Upper lobe of left lung (tissue), 6 donors: ENCODE results near the gene PLEKHG4B. TPM values are rescaled to one million over a fixed set of nuclear protein-coding genes. Genes with fewer than 3 reads are reported as not detected.

Experiments used
- ATAC-seq, 2 donors: fragments of 200-7000 bp; cut with Tn5 transposase; one replicate each; pipeline ENCODE4 v1.9.1; 2022; ENCODE audit warnings: mild to moderate bottlenecking in 2 of 2, moderate library complexity in 2 of 2; ENCODE audit not compliant: low FRiP score in 2 of 2
- DNase-seq, 2 donors: peaks; one replicate each; pipeline ENCODE4 v3.0.0-alpha.2; 2019 to 2020
- H3K27ac ChIP-seq, 4 donors: fragments of 200-600 bp; sonication (generic); one replicate each; pipeline ENCODE4 v1.5.1; 2016 to 2019
- H3K27me3 ChIP-seq, 4 donors: fragments of 200-600 bp; sonication (generic); one replicate each; pipeline ENCODE4 v1.5.1; 2017 to 2019
- H3K36me3 ChIP-seq, 4 donors: fragments of 200-600 bp; sonication (generic); one replicate each; pipeline ENCODE4 v1.5.1; 2016 to 2019
- H3K4me1 ChIP-seq, 4 donors: fragments of 200-600 bp; sonication (generic); one replicate each; pipeline ENCODE4 v1.5.1; 2018 to 2019
- H3K4me3 ChIP-seq, 4 donors: fragments of 200-600 bp; sonication (generic); one replicate each; pipeline ENCODE4 v1.5.1; 2017 to 2019; ENCODE audit warnings: mild to moderate bottlenecking in 2 of 4, moderate library complexity in 1 of 4
- H3K9me3 ChIP-seq, 4 donors: fragments of 200-600 bp; sonication (generic); one replicate each; pipeline ENCODE4 v1.5.1; 2018 to 2019
- EP300 ChIP-seq, 4 donors: sonication (generic); formaldehyde crosslinking; IDR thresholded peaks; one replicate each; pipeline ENCODE4 v1.5.1; 2017; ENCODE audit warnings: antibody characterized with exemption in 4 of 4, control low read depth in 2 of 4
- POLR2A ChIP-seq, 4 donors: fragments of 450-650 bp; IDR thresholded peaks; one replicate each; pipeline ENCODE4 v1.5.1; 2016 to 2017; ENCODE audit warnings: antibody characterized with exemption in 4 of 4, mild to moderate bottlenecking in 2 of 4
- POLR2AphosphoS5 ChIP-seq, 2 donors: sonication (generic); formaldehyde crosslinking; IDR thresholded peaks; one replicate each; pipeline ENCODE4 v1.5.1; 2017; ENCODE audit warnings: antibody characterized with exemption in 2 of 2
- WGBS, 2 donors: methylation state at CpG; one replicate each; pipeline ENCODE4 v1.1.5; 2017 to 2018; 5-methylcytosine and 5-hydroxymethylcytosine counted together
- total RNA-seq, 6 donors: library from RNA; depleted of rRNA in 4 of 6; stranded (reverse); fragments of >200 nt in 4 of 6; gene quantifications; one replicate each; pipeline versions ENCODE4 v1.1.0 to v1.2.1, GENCODE V29; 2016 to 2021
- TF ChIP-seq, protein P1 (sequence below), 6 experiments: fragments of 450-650 bp in 4 of 6; fragments of 200-600 bp in 2 of 6; sonication (generic) in 2 of 6; IDR thresholded peaks; one replicate each; pipeline ENCODE4 v1.5.1; 2016 to 2019; ENCODE audit warnings: antibody characterized with exemption in 6 of 6
- donor health status: DM: no; HTN: no; CAD: no; lungs with moderate emphysema.
- donor health status: DM: no; HTN: yes; CAD: no; lungs with severe emphysema.

Gene PLEKHG4B
- total RNA-seq, 6 donors from 2014 or later: 0.40 to 5.9 (median 2.9) TPM

GRCh38 chr5:160173-160510 is 68.2 kb downstream of the PLEKHG4B start:
- TF ChIP-seq, protein P1, sequence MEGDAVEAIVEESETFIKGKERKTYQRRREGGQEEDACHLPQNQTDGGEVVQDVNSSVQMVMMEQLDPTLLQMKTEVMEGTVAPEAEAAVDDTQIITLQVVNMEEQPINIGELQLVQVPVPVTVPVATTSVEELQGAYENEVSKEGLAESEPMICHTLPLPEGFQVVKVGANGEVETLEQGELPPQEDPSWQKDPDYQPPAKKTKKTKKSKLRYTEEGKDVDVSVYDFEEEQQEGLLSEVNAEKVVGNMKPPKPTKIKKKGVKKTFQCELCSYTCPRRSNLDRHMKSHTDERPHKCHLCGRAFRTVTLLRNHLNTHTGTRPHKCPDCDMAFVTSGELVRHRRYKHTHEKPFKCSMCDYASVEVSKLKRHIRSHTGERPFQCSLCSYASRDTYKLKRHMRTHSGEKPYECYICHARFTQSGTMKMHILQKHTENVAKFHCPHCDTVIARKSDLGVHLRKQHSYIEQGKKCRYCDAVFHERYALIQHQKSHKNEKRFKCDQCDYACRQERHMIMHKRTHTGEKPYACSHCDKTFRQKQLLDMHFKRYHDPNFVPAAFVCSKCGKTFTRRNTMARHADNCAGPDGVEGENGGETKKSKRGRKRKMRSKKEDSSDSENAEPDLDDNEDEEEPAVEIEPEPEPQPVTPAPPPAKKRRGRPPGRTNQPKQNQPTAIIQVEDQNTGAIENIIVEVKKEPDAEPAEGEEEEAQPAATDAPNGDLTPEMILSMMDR (IDR thresholded peaks at IDR 0.05): no peak
- no peak for TF ChIP-seq POLR2A (IDR thresholded peaks at IDR 0.05)
- TF ChIP-seq POLR2AphosphoS5 (IDR thresholded peaks at IDR 0.05): no peak
- no peak overlapping the region for H3K27ac ChIP-seq
- H3K4me3 ChIP-seq: no peak overlapping the region
- 89 to 90% methylated on average over 14 of the region's 14 CpGs for WGBS, 2 donors
- no peaks in the 10 kb centered on the region for H3K36me3 ChIP-seq
- no peaks in the 10 kb centered on the region for H3K9me3 ChIP-seq
- H3K4me1 ChIP-seq: no peaks in the 10 kb centered on the region
- no peaks in the 10 kb centered on the region for H3K27me3 ChIP-seq
- DNase-seq: peak in 1 of 2 donors; percentile 12
- no peak for ATAC-seq

DNA sequence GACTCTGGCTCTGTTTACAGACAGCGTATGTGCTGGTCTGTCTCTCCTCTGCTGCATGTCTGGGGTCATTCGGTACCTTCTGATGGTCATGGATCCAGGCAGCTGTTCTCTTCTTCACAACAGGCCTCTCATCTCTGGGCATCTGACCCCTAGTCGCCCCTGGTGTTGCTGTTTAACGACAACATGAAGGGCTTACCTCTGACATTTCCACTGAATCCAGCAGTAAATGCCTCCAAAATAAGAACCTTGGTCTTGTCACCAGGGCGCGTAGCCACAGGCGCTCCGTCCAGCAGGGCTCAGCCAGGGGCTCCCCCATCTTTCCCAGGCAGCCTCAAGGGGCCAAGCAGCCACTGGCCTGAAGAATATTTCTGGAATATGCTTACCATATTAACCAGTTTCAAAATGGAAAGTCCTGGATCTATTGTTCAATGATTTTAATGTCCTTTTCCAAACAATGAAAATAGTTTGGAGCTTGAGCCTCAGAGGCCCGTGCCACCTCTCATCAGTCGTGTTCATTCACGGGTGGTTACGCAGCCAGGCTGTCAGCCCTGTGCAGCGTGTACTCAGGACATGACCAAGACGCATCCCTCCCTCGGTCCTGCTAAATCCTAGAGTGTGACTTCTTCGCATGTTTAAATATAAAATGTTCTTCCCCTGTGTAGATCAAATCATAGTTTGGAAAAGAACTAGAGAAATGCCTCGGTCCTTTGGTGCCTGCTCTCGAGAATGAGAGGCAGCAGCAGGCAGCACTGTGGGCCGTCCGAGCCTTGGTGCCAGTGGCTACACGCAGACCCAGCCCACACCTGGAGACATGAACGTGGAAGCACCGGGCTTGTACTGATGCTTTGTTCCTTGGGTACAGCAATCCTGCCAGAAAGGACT is 69.2 kb downstream of the PLEKHG4B start:
- no peak overlapping the region for H3K4me3 ChIP-seq
- H3K4me1 ChIP-seq: no peaks in the 10 kb centered on the region
- no peak for ATAC-seq
- no peak overlapping the region for H3K27ac ChIP-seq
- no peaks in the 10 kb centered on the region for H3K9me3 ChIP-seq
- WGBS, 2 donors: 88 to 90% methylated on average over 23 of the region's 23 CpGs
- no peaks in the 10 kb centered on the region for H3K27me3 ChIP-seq
- peak in 1 of 2 donors; percentile 13 for DNase-seq
- TF ChIP-seq, protein P1 (IDR thresholded peaks at IDR 0.05): no peak
- no peak for TF ChIP-seq POLR2A (IDR thresholded peaks at IDR 0.05)
- TF ChIP-seq POLR2AphosphoS5 (IDR thresholded peaks at IDR 0.05): no peak
- TF ChIP-seq EP300 (IDR thresholded peaks at IDR 0.05): no peak
- no peaks in the 10 kb centered on the region for H3K36me3 ChIP-seq

DNA sequence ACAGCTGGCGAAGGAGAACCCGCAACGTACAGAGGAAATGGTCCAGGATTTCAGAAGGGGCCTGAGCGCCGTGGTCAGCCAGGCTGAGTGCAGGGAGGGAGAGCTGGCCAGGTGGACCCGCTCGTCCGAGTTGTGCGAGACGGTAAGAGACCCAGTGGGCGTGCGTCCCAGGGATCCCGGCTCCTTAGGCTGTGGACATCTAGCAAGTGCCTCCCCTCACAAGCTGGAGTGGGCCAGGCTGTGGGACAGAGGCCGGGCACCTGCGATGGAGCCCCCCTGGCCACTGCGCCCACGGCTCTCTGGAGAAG is 69.8 kb downstream of the PLEKHG4B start:
- no peaks in the 10 kb centered on the region for H3K4me1 ChIP-seq
- H3K27me3 ChIP-seq: no peaks in the 10 kb centered on the region
- peak in 1 of 2 donors; percentile 16 for DNase-seq
- peak in 1 of 2 donors; percentile 25 for ATAC-seq
- H3K4me3 ChIP-seq: no peak overlapping the region
- no peaks in the 10 kb centered on the region for H3K9me3 ChIP-seq
- TF ChIP-seq POLR2A (IDR thresholded peaks at IDR 0.05) (no peak), EP300 (IDR thresholded peaks at IDR 0.05) (no peak), POLR2AphosphoS5 (IDR thresholded peaks at IDR 0.05) (no peak)
- TF ChIP-seq, protein P1 (IDR thresholded peaks at IDR 0.05): no peak
- H3K36me3 ChIP-seq: no peaks in the 10 kb centered on the region
- 90% methylated on average over 17 of the region's 17 CpGs for WGBS, 2 donors
- H3K27ac ChIP-seq: no peak overlapping the region

GRCh38 chr5:162190-162564 is 70.2 kb downstream of the PLEKHG4B start:
- 85 to 93% methylated on average over 12 to 13 of the region's 19 CpGs for WGBS, 2 donors
- Histone ChIP-seq H3K27me3 (no peaks in the 10 kb centered on the region), H3K27ac (no peak overlapping the region), H3K4me3 (no peak overlapping the region), H3K4me1 (no peaks in the 10 kb centered on the region), H3K36me3 (no peaks in the 10 kb centered on the region), H3K9me3 (no peaks in the 10 kb centered on the region)
- peak; percentile 24 to 25 for ATAC-seq
- TF ChIP-seq POLR2A (IDR thresholded peaks at IDR 0.05): no peak
- no peak for TF ChIP-seq EP300 (IDR thresholded peaks at IDR 0.05)
- TF ChIP-seq, protein P1 (IDR thresholded peaks at IDR 0.05): no peak
- TF ChIP-seq POLR2AphosphoS5 (IDR thresholded peaks at IDR 0.05): no peak
- DNase-seq: no peak
